Left ventricle myocardium inferior (tissue), 1 donor: Measurements from ENCODE around the gene RFC5. TPM values are rescaled to one million over a fixed set of nuclear protein-coding genes. Genes with fewer than 3 reads are reported as not detected.

ENCODE experiments used
- DNase-seq: peaks from one replicate; pipeline ENCODE4 v3.0.0-alpha.2; 2020
- H3K27ac ChIP-seq: fragments of 200-600 bp; replicated peaks from 2 replicates; pipeline ENCODE4 v1.8.0; 2021
- H3K27me3 ChIP-seq: fragments of 200-600 bp; 2 replicates; pipeline ENCODE4 v1.8.0; 2021; ENCODE audit warnings: low read depth
- H3K36me3 ChIP-seq: fragments of 200-600 bp; 2 replicates; pipeline ENCODE4 v1.8.0; 2021
- H3K4me1 ChIP-seq: fragments of 200-600 bp; 2 replicates; pipeline ENCODE4 v1.8.0; 2021
- H3K4me3 ChIP-seq: fragments of 200-600 bp; 2 replicates; pipeline ENCODE4 v1.8.0; 2021; ENCODE audit warnings: mild to moderate bottlenecking, moderate library complexity
- H3K9me3 ChIP-seq: fragments of 200-600 bp; replicated peaks from 2 replicates; pipeline ENCODE4 v1.8.0; 2021
- intact Hi-C: fragments of 100-400 bp; cut with micrococcal nuclease; formaldehyde crosslinking; loops from one replicate; pipeline ENCODE4 v1.11.0; 2022
- total RNA-seq: library from RNA; stranded (reverse); fragmentation: NEBNext Ultra II Directional; extraction: Animal tissue kit (Norgen Biotek cat#: 25700); gene quantifications from one replicate; pipeline ENCODE4 v1.2.1, GENCODE V29; 2021
- TF ChIP-seq, protein P1 (sequence below): fragments of 200-600 bp; IDR thresholded peaks from 2 replicates; pipeline ENCODE4 v1.8.0; 2021; ENCODE audit warnings: antibody characterized with exemption, mild to moderate bottlenecking, borderline replicate concordance
- donor health status: DM: no; HTN: yes; CAD: no; lungs with severe emphysema.

The RFC5 gene
- total RNA-seq, 1 donor from 2014 or later: 4.4 TPM

GRCh38 chr12:118011377-118011776, 5.1 kb upstream of the RFC5 start:
- H3K4me3 ChIP-seq: no peak overlapping the region
- no peak overlapping the region for H3K27ac ChIP-seq
- peaks cover 4% of the 10 kb centered on the region for H3K27me3 ChIP-seq
- no peaks in the 10 kb centered on the region for H3K9me3 ChIP-seq
- H3K36me3 ChIP-seq: no peaks in the 10 kb centered on the region
- intact Hi-C loops: no loop called here
- TF ChIP-seq, protein P1, sequence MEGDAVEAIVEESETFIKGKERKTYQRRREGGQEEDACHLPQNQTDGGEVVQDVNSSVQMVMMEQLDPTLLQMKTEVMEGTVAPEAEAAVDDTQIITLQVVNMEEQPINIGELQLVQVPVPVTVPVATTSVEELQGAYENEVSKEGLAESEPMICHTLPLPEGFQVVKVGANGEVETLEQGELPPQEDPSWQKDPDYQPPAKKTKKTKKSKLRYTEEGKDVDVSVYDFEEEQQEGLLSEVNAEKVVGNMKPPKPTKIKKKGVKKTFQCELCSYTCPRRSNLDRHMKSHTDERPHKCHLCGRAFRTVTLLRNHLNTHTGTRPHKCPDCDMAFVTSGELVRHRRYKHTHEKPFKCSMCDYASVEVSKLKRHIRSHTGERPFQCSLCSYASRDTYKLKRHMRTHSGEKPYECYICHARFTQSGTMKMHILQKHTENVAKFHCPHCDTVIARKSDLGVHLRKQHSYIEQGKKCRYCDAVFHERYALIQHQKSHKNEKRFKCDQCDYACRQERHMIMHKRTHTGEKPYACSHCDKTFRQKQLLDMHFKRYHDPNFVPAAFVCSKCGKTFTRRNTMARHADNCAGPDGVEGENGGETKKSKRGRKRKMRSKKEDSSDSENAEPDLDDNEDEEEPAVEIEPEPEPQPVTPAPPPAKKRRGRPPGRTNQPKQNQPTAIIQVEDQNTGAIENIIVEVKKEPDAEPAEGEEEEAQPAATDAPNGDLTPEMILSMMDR: no peak
- peaks cover 5% of the 10 kb centered on the region for H3K4me1 ChIP-seq
- no peak for DNase-seq

DNA sequence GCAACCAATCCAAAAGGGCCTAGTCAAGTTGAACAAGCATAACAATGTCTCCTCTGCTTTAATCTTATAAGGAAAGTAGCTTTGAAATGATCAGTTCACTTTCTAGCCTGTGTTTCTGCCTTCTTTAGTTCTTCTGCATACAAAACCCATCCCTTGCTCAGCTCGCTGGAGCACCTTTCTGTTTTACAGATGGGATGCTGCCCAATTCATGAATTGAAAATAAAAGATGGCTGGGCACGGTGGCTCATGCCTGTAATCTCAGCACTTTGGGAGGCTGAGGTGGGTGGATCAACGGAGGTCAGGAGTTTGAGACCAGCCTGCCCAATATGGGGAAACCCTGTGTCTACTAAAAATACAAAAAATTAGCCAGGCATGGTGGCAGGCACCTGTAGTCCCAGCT, 4.5 kb upstream of the RFC5 start:
- TF ChIP-seq, protein P1: no peak
- H3K36me3 ChIP-seq: no peaks in the 10 kb centered on the region
- H3K27me3 ChIP-seq: peaks cover 4% of the 10 kb centered on the region
- no peak overlapping the region for H3K4me3 ChIP-seq
- no peak for DNase-seq
- H3K27ac ChIP-seq: no peak overlapping the region
- H3K9me3 ChIP-seq: no peaks in the 10 kb centered on the region
- intact Hi-C loops: no loop called here
- H3K4me1 ChIP-seq: peaks cover 10% of the 10 kb centered on the region

DNA sequence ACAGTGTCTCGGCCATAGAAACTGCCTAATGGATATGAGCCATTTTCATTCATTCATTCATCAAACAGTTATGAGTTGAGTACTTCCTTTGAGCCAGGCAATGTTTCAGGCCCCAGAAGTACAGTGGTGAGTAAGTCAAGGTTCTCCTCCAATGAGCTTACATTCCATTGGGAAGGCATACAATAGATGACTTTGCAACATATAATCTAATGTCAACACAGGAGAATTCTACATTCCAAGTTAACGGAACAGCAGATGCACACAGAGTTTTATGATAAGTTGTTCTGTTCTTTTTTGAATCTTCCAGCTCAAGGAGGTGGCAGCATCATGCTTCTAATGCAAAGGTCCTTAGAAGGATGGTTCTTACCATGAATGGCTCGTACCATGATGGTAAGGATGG, 3.2 kb upstream of the RFC5 start:
- Histone ChIP-seq H3K27ac (no peak overlapping the region), H3K27me3 (peaks cover 2% of the 10 kb centered on the region), H3K36me3 (no peaks in the 10 kb centered on the region), H3K4me1 (peaks cover 20% of the 10 kb centered on the region), H3K4me3 (no peak overlapping the region), H3K9me3 (no peaks in the 10 kb centered on the region)
- no peak for DNase-seq
- TF ChIP-seq, protein P1: no peak
- intact Hi-C loops: no loop called here

DNA sequence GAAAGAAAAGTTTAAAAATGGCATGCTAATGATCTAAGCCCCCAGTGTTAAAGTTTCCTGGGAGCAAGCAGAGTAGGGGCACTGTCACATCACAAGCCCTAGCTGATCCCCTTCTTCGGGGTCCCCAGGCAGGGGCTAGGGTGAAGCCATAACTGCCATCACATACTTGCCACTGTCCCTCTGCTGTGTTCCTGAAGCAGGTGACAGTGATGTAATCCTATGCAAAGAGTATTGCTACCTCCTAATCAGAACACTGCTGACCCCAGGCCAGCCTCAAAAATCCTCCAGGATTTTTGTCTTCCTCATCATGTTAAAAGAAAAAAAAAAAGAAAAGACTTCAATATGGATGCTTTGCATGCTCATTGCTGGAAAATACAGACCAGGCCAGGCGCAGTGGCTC, 1.2 kb upstream of the RFC5 start:
- H3K4me3 ChIP-seq: no peak overlapping the region
- no peaks in the 10 kb centered on the region for H3K27me3 ChIP-seq
- H3K9me3 ChIP-seq: no peaks in the 10 kb centered on the region
- intact Hi-C loops: no loop called here
- no peak overlapping the region for H3K27ac ChIP-seq
- H3K36me3 ChIP-seq: peaks cover 6% of the 10 kb centered on the region
- H3K4me1 ChIP-seq: peaks cover 20% of the 10 kb centered on the region
- no peak for DNase-seq
- TF ChIP-seq, protein P1: no peak

- no peak for DNase-seq
- TF ChIP-seq, protein P1: no peak
- Histone ChIP-seq H3K36me3 (peaks cover 12% of the 10 kb centered on the region), H3K27ac (no peak overlapping the region), H3K9me3 (no peaks in the 10 kb centered on the region), H3K4me3 (peak overlapping the region; percentile 82), H3K27me3 (no peaks in the 10 kb centered on the region), H3K4me1 (peaks cover 20% of the 10 kb centered on the region)
- intact Hi-C loops: no loop called here
These were observed 559 bp upstream of the RFC5 start for GRCh38 chr12:118015944-118016343.

DNA sequence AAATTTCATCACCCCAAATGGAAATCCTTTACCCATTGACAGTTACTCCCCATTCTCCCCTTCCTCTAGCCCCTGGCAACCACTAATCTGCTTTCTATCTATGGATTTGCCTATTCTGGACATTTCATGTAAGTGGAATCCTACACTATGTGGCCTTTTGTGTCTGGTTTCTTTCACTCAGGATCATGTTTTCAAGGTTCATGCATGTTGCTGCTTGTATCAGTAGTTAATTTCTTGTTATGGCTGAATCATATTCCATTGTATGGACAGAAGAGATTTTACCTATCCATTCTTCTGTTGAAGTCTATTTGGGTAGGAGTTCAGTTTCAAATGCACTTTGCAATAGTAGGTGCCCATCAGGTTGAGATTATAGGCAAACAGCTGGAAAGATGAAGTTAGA, 1.4 kb downstream of the RFC5 start:
- no peak overlapping the region for H3K27ac ChIP-seq
- no peak overlapping the region for H3K4me3 ChIP-seq
- TF ChIP-seq, protein P1: no peak
- intact Hi-C loops: no loop called here
- peaks cover 14% of the 10 kb centered on the region for H3K36me3 ChIP-seq
- H3K9me3 ChIP-seq: no peaks in the 10 kb centered on the region
- no peaks in the 10 kb centered on the region for H3K27me3 ChIP-seq
- peaks cover 20% of the 10 kb centered on the region for H3K4me1 ChIP-seq
- no peak for DNase-seq
